BJ (cell line): ENCODE results near the gene ATL2. TPM values are rescaled to one million over a fixed set of nuclear protein-coding genes. Genes with fewer than 3 reads are reported as not detected.

Source experiments
- CTCF ChIA-PET: fragments of 350-600 bp; formaldehyde crosslinking; extraction: SDS; loops from one replicate; lab custom pipeline; 2021; ENCODE audit warnings: antibody characterized with exemption, inconsistent platforms; lab: Yijun Ruan, JAX
- POLR2A ChIA-PET: fragments of 300-600 bp; sonication (Branson Sonifier 250); formaldehyde crosslinking; extraction: SDS; loops from one replicate; lab custom pipeline; 2021; ENCODE audit warnings: antibody characterized with exemption; lab: Charles Lee
- DNase-seq: peaks from one replicate; pipeline ENCODE4 v3.0.0-alpha.2; 2011; ENCODE audit warnings: low read depth
- H3K27me3 ChIP-seq: 2 replicates; pipeline ENCODE4 v1.6.0; 2011; ENCODE audit warnings: low read length; ENCODE audit not compliant: control insufficient read depth, insufficient read depth
- H3K36me3 ChIP-seq: 2 replicates; pipeline ENCODE4 v1.5.1; 2011; ENCODE audit warnings: low read length; ENCODE audit not compliant: control insufficient read depth, insufficient read depth
- H3K4me3 ChIP-seq: 2 replicates; pipeline ENCODE4 v1.5.1; 2011; ENCODE audit warnings: low read depth, mild to moderate bottlenecking, control low read depth, low read length
- polyA plus RNA-seq: library from polyadenylated mRNA; depleted of rRNA; stranded (reverse); fragments of >200 nt; gene quantifications from 2 replicates; pipeline ENCODE4 v1.2.3, GENCODE V29; 2011
- TF ChIP-seq, protein P1 (sequence below): IDR thresholded peaks from 2 replicates; pipeline ENCODE4 v1.5.1; 2011; ENCODE audit warnings: low read depth, mild to moderate bottlenecking, control low read depth, inconsistent platforms, low read length, moderate library complexity; ENCODE audit not compliant: insufficient read depth

The ATL2 gene
- polyA plus RNA-seq, 1 experiment = 9.3 TPM

- CTCF ChIA-PET = no interaction called here
- TF ChIP-seq, protein P1, sequence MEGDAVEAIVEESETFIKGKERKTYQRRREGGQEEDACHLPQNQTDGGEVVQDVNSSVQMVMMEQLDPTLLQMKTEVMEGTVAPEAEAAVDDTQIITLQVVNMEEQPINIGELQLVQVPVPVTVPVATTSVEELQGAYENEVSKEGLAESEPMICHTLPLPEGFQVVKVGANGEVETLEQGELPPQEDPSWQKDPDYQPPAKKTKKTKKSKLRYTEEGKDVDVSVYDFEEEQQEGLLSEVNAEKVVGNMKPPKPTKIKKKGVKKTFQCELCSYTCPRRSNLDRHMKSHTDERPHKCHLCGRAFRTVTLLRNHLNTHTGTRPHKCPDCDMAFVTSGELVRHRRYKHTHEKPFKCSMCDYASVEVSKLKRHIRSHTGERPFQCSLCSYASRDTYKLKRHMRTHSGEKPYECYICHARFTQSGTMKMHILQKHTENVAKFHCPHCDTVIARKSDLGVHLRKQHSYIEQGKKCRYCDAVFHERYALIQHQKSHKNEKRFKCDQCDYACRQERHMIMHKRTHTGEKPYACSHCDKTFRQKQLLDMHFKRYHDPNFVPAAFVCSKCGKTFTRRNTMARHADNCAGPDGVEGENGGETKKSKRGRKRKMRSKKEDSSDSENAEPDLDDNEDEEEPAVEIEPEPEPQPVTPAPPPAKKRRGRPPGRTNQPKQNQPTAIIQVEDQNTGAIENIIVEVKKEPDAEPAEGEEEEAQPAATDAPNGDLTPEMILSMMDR = no peak
- Histone ChIP-seq H3K4me3 (no peak overlapping the region), H3K27me3 (peaks cover 7% of the 10 kb centered on the region), H3K36me3 (no peaks in the 10 kb centered on the region)
- POLR2A ChIA-PET = no interaction called here
- no peak for DNase-seq
Observed at GRCh38 chr2:38398739-38399138, 21.7 kb upstream of the ATL2 start.

DNA sequence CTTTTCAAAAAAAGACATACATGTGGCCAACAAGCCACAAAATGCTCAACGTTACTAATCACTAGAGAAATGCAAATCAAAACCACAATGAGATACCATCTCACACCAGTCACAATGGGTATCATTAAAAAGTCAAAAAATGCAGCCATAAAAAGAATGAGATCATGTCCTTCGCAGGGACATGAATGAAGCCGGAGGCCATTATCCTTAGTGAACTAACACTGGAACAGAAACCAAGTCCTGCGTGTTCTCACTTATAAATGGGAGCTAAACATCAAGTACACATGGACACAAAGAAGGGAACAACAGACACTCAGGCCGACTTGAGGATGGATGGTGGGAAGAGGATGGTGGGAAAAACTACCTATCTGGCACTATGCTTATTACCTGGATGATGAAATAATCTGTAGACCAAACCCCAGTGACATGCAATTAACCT, 17.8 kb upstream of the ATL2 start:
- TF ChIP-seq, protein P1 = no peak
- Histone ChIP-seq H3K27me3 (peaks cover 22% of the 10 kb centered on the region), H3K4me3 (no peak overlapping the region), H3K36me3 (no peaks in the 10 kb centered on the region)
- peak; percentile 78 for DNase-seq
- POLR2A ChIA-PET = no interaction called here
- CTCF ChIA-PET = no interaction called here

- no peak for DNase-seq
- CTCF ChIA-PET = interaction anchor here (0.8 kb wide), 1 partner anchor 18 kb away, joined by 3 read pairs; no protein-coding TSS in a partner anchor
- H3K36me3 ChIP-seq = no peaks in the 10 kb centered on the region
- no peak overlapping the region for H3K4me3 ChIP-seq
- peaks cover 21% of the 10 kb centered on the region for H3K27me3 ChIP-seq
- TF ChIP-seq, protein P1 = no peak
- POLR2A ChIA-PET = no interaction called here
Observed at GRCh38 chr2:38394041-38394440, 17.0 kb upstream of the ATL2 start.

DNA sequence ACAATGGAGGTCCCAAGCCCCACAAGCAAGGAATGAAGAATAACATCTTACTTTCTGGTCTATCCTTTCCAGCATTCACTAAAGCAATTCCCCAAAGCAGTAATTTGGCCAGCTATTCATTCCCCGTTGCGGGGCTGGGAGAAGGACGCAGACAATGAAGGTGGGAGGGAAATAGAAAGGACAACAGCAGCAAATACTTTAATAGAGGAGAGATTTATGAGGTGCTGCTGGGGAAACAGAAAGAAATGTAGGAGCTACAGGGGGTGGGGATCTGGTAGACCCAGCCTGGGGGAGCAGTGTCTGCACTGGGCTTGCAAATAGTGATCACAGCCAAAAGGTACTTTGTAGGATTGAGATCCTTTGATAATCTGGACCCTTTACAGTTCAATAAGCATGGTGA, 13.9 kb upstream of the ATL2 start:
- no peaks in the 10 kb centered on the region for H3K36me3 ChIP-seq
- ChIA-PET CTCF (interaction anchor here (1.2 to 1.5 kb wide), 2 partner anchors 10 to 15 kb away, joined by 3 to 6 read pairs; no protein-coding TSS in a partner anchor), POLR2A (interaction anchor here (0.7 kb wide), 1 partner anchor 13 kb away, joined by 3 read pairs; no protein-coding TSS in a partner anchor)

GRCh38 chr2:38387887-38388286, 10.8 kb upstream of the ATL2 start:
- TF ChIP-seq, protein P1 = no peak
- no peak for DNase-seq
- ChIA-PET CTCF (no interaction called here), POLR2A (no interaction called here)
- no peaks in the 10 kb centered on the region for H3K36me3 ChIP-seq
- peaks cover 20% of the 10 kb centered on the region for H3K27me3 ChIP-seq
- no peak overlapping the region for H3K4me3 ChIP-seq

More for the DNA sequence above, 13.9 kb upstream of the ATL2 start:
- Histone ChIP-seq H3K27me3 (peaks cover 24% of the 10 kb centered on the region), H3K4me3 (no peak overlapping the region)
- DNase-seq = no peak
- TF ChIP-seq, protein P1 = no peak
